Measurements from ENCODE around the gene ATP4B.
"Not testable (repeated sequence)": the region's sequence is repeated elsewhere in the genome, so short reads cannot be mapped to it uniquely, and the experiment has no call there.

The ATP4B gene

DNA sequence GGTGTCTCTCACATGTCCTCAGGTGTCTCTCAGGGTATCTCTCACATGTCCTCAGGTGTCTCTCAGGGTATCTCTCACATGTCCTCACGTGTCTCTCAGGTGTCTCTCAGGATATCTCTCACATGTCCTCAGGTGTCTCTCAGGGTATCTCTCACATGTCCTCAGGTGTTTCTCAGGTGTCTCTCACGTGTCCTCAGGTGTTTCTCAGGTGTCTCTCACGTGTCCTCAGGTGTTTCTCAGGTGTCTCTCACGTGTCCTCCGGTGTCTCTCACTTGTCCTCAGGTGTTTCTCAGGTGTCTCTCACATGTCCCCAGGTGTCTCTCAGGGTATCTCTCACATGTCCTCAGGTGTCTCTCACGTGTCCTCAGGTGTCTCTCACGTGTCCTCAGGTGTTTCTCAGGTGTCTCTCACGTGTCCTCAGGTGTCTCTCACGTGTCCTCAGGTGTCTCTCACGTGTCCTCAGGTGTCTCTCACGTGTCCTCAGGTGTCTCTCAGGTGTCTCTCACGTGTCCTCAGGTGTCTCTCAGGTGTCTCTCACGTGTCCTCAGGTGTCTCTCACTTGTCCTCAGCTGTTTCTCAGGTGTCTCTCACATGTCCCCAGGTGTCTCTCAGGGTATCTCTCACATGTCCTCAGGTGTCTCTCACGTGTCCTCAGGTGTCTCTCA lies 33.2 kb downstream of the ATP4B start:
- WGBS, 2 donors (ENCODE audit: extremely low coverage in 2 of 2, insufficient read length in 2 of 2, insufficient replicate concordance in 1 of 2) = no CpG with 5 or more reads among the region's 14 CpGs
- not testable (repeated sequence) for H2AFZ ChIP-seq (ENCODE audit: low read length)

DNA sequence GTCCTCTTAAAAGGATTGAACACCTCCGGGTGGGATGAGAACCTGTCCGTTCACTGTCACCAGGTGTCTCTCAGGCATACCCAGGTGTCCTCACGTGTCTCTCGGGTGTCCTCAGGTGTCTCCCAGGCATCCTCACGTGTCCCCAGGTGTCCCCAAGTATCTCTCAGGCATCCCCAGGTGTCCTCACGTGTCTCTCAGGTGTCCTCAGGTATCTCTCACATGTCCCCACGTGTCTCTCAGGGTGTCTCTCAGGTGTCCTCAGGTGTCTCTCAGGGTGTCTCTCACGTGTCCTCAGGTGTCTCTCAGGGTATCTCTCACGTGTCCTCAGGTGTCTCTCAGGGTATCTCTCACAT lies 33.8 kb downstream of the ATP4B start:
- H3K18ac ChIP-seq (ENCODE audit: low read length) = no peak overlapping the region
- no peak overlapping the region for H3K4ac ChIP-seq (ENCODE audit: low read length)
- no peaks in the 10 kb centered on the region for H3K4me1 ChIP-seq (ENCODE audit: control insufficient read depth in 2 of 2, insufficient read depth in 1 of 2, low read depth in 1 of 2, low read length in 2 of 2)
- no peak overlapping the region for H2AFZ ChIP-seq (ENCODE audit: low read length)
- no peak overlapping the region for H2AK5ac ChIP-seq (ENCODE audit: low read depth, low read length)
- no peak overlapping the region for H3K23ac ChIP-seq (ENCODE audit: low read depth, low read length, poor library complexity)
- peaks cover 13 to 14% of the 10 kb centered on the region in 2 donors for H3K9me3 ChIP-seq (replicated peaks in 1 of 2; ENCODE audit: control insufficient read depth in 2 of 2, insufficient read depth in 1 of 2, low read depth in 1 of 2, low read length in 2 of 2)
- no peak overlapping the region for H2BK5ac ChIP-seq (ENCODE audit: low read length)
- peaks cover 32 to 85% of the 10 kb centered on the region in 2 donors for H3K36me3 ChIP-seq (replicated peaks in 1 of 2; ENCODE audit: control insufficient read depth in 2 of 2, insufficient read depth in 2 of 2, low read length in 2 of 2)
- no peak overlapping the region for H2BK120ac ChIP-seq (ENCODE audit: low read depth, low read length)
- H3K14ac ChIP-seq (ENCODE audit: low read length) = no peak overlapping the region
- no peak overlapping the region for H4K8ac ChIP-seq (ENCODE audit: low read depth, low read length)
- H3K27me3 ChIP-seq (ENCODE audit: control insufficient read depth in 3 of 3, insufficient read depth in 3 of 3, low read depth in 1 of 3, low read length in 3 of 3) = no peaks in the 10 kb centered on the region
- no peak overlapping the region for H4K91ac ChIP-seq (ENCODE audit: low read depth, low read length, poor library complexity)
- peak overlapping the region in 1 of 2 donors; percentile 50 for H3K4me3 ChIP-seq (ENCODE audit: low read length in 2 of 2)
- H2BK15ac ChIP-seq (ENCODE audit: low read length) = no peak overlapping the region
- no peak for DNase-seq (ENCODE audit: low spot score)
- H2BK12ac ChIP-seq (ENCODE audit: low read length) = no peak overlapping the region
- H3K4me2 ChIP-seq (ENCODE audit: insufficient read depth, low read length, poor library complexity, severe bottlenecking) = no peak overlapping the region
- H3K27ac ChIP-seq (replicated peaks; ENCODE audit: low read length) = no peak overlapping the region
- H3K9ac ChIP-seq (ENCODE audit: low read depth, low read length, poor library complexity) = no peak overlapping the region
- no CpG with 5 or more reads among the region's 9 CpGs for WGBS, 2 donors (ENCODE audit: extremely low coverage in 2 of 2, insufficient read length in 2 of 2, insufficient replicate concordance in 1 of 2)
- H3K79me1 ChIP-seq (ENCODE audit: low read depth, low read length) = peaks cover 27% of the 10 kb centered on the region

More for the DNA sequence above, 33.2 kb downstream of the ATP4B start:
- not testable (repeated sequence) for H3K4ac ChIP-seq (ENCODE audit: low read length); H2AK5ac ChIP-seq (ENCODE audit: low read depth, low read length); H3K9ac ChIP-seq (ENCODE audit: low read depth, low read length, poor library complexity); H3K23ac ChIP-seq (ENCODE audit: low read depth, low read length, poor library complexity); H4K91ac ChIP-seq (ENCODE audit: low read depth, low read length, poor library complexity); H3K27me3 ChIP-seq (ENCODE audit: control insufficient read depth in 3 of 3, insufficient read depth in 3 of 3, low read depth in 1 of 3, low read length in 3 of 3); H3K4me1 ChIP-seq (ENCODE audit: control insufficient read depth in 2 of 2, insufficient read depth in 1 of 2, low read depth in 1 of 2, low read length in 2 of 2); H3K18ac ChIP-seq (ENCODE audit: low read length); H2BK5ac ChIP-seq (ENCODE audit: low read length); H3K4me2 ChIP-seq (ENCODE audit: insufficient read depth, low read length, poor library complexity, severe bottlenecking); DNase-seq (ENCODE audit: low spot score); H3K4me3 ChIP-seq (ENCODE audit: low read length in 2 of 2); H2BK12ac ChIP-seq (ENCODE audit: low read length); H4K8ac ChIP-seq (ENCODE audit: low read depth, low read length); H3K27ac ChIP-seq (replicated peaks; ENCODE audit: low read length); H2BK15ac ChIP-seq (ENCODE audit: low read length); H3K14ac ChIP-seq (ENCODE audit: low read length); H2BK120ac ChIP-seq (ENCODE audit: low read depth, low read length)
- H3K9me3 ChIP-seq (replicated peaks in 1 of 2; ENCODE audit: control insufficient read depth in 2 of 2, insufficient read depth in 1 of 2, low read depth in 1 of 2, low read length in 2 of 2) = peaks cover 13 to 14% of the 10 kb centered on the region in 2 donors
- peaks cover 35 to 86% of the 10 kb centered on the region in 2 donors for H3K36me3 ChIP-seq (replicated peaks in 1 of 2; ENCODE audit: control insufficient read depth in 2 of 2, insufficient read depth in 2 of 2, low read length in 2 of 2)
- peaks cover 28% of the 10 kb centered on the region for H3K79me1 ChIP-seq (ENCODE audit: low read depth, low read length)

DNA sequence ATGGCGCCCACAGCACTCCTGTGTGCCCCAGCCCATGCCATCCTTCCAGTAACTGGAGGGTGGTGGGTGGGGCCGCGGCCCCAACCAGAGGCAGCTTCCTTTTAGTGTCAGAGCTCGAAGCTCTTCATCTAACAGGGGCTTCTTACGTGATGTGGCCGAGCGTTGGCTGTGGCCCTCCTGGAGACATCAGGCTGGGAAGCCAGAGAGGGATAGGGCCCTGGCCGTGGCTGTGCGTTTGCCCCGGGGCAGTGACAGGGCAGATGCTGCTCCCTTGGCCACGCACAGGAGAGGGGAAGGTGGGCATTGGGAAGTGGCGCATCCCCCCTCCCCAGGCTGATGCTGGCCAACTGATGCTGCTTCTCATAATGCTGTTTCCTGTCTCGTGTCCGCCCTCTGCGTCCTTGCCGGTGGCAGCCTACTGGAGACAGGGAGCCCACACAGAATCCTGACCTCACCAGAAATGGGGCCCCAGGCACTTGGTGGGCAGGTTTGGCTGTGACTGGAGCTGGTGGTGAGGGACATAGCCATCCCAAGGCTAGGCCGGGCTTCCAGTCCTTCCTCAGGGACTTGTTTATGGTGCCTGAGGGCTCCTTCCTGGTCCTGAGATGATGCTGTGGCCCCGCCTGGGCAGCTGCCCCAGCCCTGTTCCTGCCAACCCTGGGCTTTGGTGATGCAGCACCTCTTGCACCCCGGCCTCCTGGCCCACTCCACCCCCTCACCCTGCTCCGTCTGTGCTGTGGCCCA lies 34.3 kb downstream of the ATP4B start:
- Histone ChIP-seq H2AK5ac (ENCODE audit: low read depth, low read length) (no peak overlapping the region), H3K4ac (ENCODE audit: low read length) (no peak overlapping the region), H3K9ac (ENCODE audit: low read depth, low read length, poor library complexity) (peak overlapping the region; percentile 60), H3K14ac (ENCODE audit: low read length) (no peak overlapping the region), H4K91ac (ENCODE audit: low read depth, low read length, poor library complexity) (no peak overlapping the region), H3K4me2 (ENCODE audit: insufficient read depth, low read length, poor library complexity, severe bottlenecking) (no peak overlapping the region), H2BK12ac (ENCODE audit: low read length) (no peak overlapping the region), H3K27me3 (ENCODE audit: control insufficient read depth in 3 of 3, insufficient read depth in 3 of 3, low read depth in 1 of 3, low read length in 3 of 3) (no peaks in the 10 kb centered on the region), H2BK15ac (ENCODE audit: low read length) (no peak overlapping the region), H2BK5ac (ENCODE audit: low read length) (no peak overlapping the region), H3K23ac (ENCODE audit: low read depth, low read length, poor library complexity) (peak overlapping the region; percentile 31), H3K36me3 (replicated peaks in 1 of 2; ENCODE audit: control insufficient read depth in 2 of 2, insufficient read depth in 2 of 2, low read length in 2 of 2) (peaks cover 30 to 84% of the 10 kb centered on the region in 2 donors), H3K18ac (ENCODE audit: low read length) (no peak overlapping the region), H3K4me3 (ENCODE audit: low read length in 2 of 2) (peak overlapping the region in 1 of 2 donors; percentile 36), H3K27ac (replicated peaks; ENCODE audit: low read length) (no peak overlapping the region), H3K4me1 (ENCODE audit: control insufficient read depth in 2 of 2, insufficient read depth in 1 of 2, low read depth in 1 of 2, low read length in 2 of 2) (no peaks in the 10 kb centered on the region), H3K9me3 (replicated peaks in 1 of 2; ENCODE audit: control insufficient read depth in 2 of 2, insufficient read depth in 1 of 2, low read depth in 1 of 2, low read length in 2 of 2) (peaks cover 13 to 14% of the 10 kb centered on the region in 2 donors), H4K8ac (ENCODE audit: low read depth, low read length) (no peak overlapping the region), H3K79me1 (ENCODE audit: low read depth, low read length) (peaks cover 27% of the 10 kb centered on the region), H2BK120ac (ENCODE audit: low read depth, low read length) (no peak overlapping the region), H2AFZ (ENCODE audit: low read length) (no peak overlapping the region)
- no peak for DNase-seq (ENCODE audit: low spot score)
- no CpG with 5 or more reads among the region's 20 CpGs for WGBS, 2 donors (ENCODE audit: extremely low coverage in 2 of 2, insufficient read length in 2 of 2, insufficient replicate concordance in 1 of 2)

- no peak overlapping the region for H2AFZ ChIP-seq (ENCODE audit: low read length)
- H2BK15ac ChIP-seq (ENCODE audit: low read length) = no peak overlapping the region
- H3K9ac ChIP-seq (ENCODE audit: low read depth, low read length, poor library complexity) = peak overlapping the region; percentile 60
- H4K91ac ChIP-seq (ENCODE audit: low read depth, low read length, poor library complexity) = no peak overlapping the region
- H2BK12ac ChIP-seq (ENCODE audit: low read length) = no peak overlapping the region
- no peak overlapping the region for H3K4ac ChIP-seq (ENCODE audit: low read length)
- no peak overlapping the region for H4K8ac ChIP-seq (ENCODE audit: low read depth, low read length)
- no peak overlapping the region for H3K14ac ChIP-seq (ENCODE audit: low read length)
- H3K27me3 ChIP-seq (ENCODE audit: control insufficient read depth in 3 of 3, insufficient read depth in 3 of 3, low read depth in 1 of 3, low read length in 3 of 3) = no peaks in the 10 kb centered on the region
- DNase-seq (ENCODE audit: low spot score) = no peak
- H3K9me3 ChIP-seq (replicated peaks in 1 of 2; ENCODE audit: control insufficient read depth in 2 of 2, insufficient read depth in 1 of 2, low read depth in 1 of 2, low read length in 2 of 2) = peaks cover 13 to 14% of the 10 kb centered on the region in 2 donors
- H3K4me3 ChIP-seq (ENCODE audit: low read length in 2 of 2) = peak overlapping the region in 1 of 2 donors; percentile 28
- H2AK5ac ChIP-seq (ENCODE audit: low read depth, low read length) = no peak overlapping the region
- no peak overlapping the region for H3K18ac ChIP-seq (ENCODE audit: low read length)
- H3K27ac ChIP-seq (replicated peaks; ENCODE audit: low read length) = no peak overlapping the region
- H3K4me1 ChIP-seq (ENCODE audit: control insufficient read depth in 2 of 2, insufficient read depth in 1 of 2, low read depth in 1 of 2, low read length in 2 of 2) = no peaks in the 10 kb centered on the region
- H3K36me3 ChIP-seq (replicated peaks in 1 of 2; ENCODE audit: control insufficient read depth in 2 of 2, insufficient read depth in 2 of 2, low read length in 2 of 2) = peaks cover 25 to 84% of the 10 kb centered on the region in 2 donors
- H3K4me2 ChIP-seq (ENCODE audit: insufficient read depth, low read length, poor library complexity, severe bottlenecking) = no peak overlapping the region
- WGBS, 2 donors (ENCODE audit: extremely low coverage in 2 of 2, insufficient read length in 2 of 2, insufficient replicate concordance in 1 of 2) = no CpG with 5 or more reads among the region's 29 CpGs
- no peak overlapping the region for H3K23ac ChIP-seq (ENCODE audit: low read depth, low read length, poor library complexity)
- no peak overlapping the region for H2BK5ac ChIP-seq (ENCODE audit: low read length)
- no peak overlapping the region for H2BK120ac ChIP-seq (ENCODE audit: low read depth, low read length)
- H3K79me1 ChIP-seq (ENCODE audit: low read depth, low read length) = peaks cover 31% of the 10 kb centered on the region
These were observed 35.1 kb downstream of the ATP4B start for GRCh38 chr13:113622791-113623490.
